ENCODE measurements around the gene LONP2. TPM values are rescaled to one million over a fixed set of nuclear protein-coding genes. Genes with fewer than 3 reads are reported as not detected.

Gene LONP2
- total and polyA plus RNA-seq, 9 of the 15 experiments (the other 6 are each of a cell fraction or from before 2014, with no cell fraction given), result 8.1 to 41.2 (median 25.6) TPM

DNA sequence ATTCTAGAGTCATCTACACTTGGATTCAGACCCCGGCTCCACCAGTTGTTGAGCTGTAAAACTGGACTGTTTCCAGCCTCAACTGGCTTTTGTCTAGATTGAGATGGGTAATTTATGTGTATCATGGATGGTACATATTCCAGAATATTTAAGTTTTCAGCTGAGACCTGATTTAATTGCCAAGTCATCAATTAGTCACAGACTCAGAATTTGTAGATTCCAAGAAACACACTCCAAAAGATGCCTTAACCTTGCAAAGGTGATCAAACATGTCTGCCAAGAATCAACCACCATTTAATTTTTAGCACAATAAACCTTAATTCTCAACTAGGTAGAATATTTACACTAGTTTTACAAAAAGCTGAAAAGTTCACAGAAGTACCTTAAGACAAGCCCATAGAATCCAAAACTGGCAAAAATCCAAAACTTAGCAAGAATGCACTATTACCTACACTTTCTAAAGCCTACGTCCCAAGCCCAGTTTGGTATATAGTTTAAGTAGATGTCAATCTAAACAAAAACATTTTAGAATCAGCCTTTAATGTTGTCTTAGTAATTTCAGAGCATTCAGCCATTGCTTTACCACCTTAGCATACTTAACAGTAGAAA lies 123.4 kb downstream of the LONP2 start (continued):
- TF ChIP-seq, protein P1, sequence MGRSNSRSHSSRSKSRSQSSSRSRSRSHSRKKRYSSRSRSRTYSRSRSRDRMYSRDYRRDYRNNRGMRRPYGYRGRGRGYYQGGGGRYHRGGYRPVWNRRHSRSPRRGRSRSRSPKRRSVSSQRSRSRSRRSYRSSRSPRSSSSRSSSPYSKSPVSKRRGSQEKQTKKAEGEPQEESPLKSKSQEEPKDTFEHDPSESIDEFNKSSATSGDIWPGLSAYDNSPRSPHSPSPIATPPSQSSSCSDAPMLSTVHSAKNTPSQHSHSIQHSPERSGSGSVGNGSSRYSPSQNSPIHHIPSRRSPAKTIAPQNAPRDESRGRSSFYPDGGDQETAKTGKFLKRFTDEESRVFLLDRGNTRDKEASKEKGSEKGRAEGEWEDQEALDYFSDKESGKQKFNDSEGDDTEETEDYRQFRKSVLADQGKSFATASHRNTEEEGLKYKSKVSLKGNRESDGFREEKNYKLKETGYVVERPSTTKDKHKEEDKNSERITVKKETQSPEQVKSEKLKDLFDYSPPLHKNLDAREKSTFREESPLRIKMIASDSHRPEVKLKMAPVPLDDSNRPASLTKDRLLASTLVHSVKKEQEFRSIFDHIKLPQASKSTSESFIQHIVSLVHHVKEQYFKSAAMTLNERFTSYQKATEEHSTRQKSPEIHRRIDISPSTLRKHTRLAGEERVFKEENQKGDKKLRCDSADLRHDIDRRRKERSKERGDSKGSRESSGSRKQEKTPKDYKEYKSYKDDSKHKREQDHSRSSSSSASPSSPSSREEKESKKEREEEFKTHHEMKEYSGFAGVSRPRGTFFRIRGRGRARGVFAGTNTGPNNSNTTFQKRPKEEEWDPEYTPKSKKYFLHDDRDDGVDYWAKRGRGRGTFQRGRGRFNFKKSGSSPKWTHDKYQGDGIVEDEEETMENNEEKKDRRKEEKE (IDR thresholded peaks at IDR 0.05; ENCODE audit: borderline replicate concordance in 1 of 2, control insufficient read depth in 1 of 2, low read depth in 2 of 2, low read length in 1 of 2), result no peak
- TF ChIP-seq SOX6 (IDR thresholded peaks at IDR 0.05) (no peak), NCOA6 (IDR thresholded peaks at IDR 0.05) (no peak), NFIC (IDR thresholded peaks at IDR 0.05) (peak; percentile 82), HDAC6 (IDR thresholded peaks at IDR 0.05; ENCODE audit: low read depth, low read length) (no peak), CREB1 (IDR thresholded peaks at IDR 0.05) (no peak), CREB1 (CRISPR knock-in tag; IDR thresholded peaks at IDR 0.05) (no peak), CBX8 (IDR thresholded peaks at IDR 0.05; ENCODE audit: borderline replicate concordance, extremely low read depth, low read depth, low read length, poor library complexity, severe bottlenecking) (no peak), ZFX (CRISPR knock-in tag; IDR thresholded peaks at IDR 0.05) (no peak), BHLHE40 (IDR thresholded peaks at IDR 0.05; ENCODE audit: low read length) (no peak)
- TF ChIP-seq, protein P2, sequence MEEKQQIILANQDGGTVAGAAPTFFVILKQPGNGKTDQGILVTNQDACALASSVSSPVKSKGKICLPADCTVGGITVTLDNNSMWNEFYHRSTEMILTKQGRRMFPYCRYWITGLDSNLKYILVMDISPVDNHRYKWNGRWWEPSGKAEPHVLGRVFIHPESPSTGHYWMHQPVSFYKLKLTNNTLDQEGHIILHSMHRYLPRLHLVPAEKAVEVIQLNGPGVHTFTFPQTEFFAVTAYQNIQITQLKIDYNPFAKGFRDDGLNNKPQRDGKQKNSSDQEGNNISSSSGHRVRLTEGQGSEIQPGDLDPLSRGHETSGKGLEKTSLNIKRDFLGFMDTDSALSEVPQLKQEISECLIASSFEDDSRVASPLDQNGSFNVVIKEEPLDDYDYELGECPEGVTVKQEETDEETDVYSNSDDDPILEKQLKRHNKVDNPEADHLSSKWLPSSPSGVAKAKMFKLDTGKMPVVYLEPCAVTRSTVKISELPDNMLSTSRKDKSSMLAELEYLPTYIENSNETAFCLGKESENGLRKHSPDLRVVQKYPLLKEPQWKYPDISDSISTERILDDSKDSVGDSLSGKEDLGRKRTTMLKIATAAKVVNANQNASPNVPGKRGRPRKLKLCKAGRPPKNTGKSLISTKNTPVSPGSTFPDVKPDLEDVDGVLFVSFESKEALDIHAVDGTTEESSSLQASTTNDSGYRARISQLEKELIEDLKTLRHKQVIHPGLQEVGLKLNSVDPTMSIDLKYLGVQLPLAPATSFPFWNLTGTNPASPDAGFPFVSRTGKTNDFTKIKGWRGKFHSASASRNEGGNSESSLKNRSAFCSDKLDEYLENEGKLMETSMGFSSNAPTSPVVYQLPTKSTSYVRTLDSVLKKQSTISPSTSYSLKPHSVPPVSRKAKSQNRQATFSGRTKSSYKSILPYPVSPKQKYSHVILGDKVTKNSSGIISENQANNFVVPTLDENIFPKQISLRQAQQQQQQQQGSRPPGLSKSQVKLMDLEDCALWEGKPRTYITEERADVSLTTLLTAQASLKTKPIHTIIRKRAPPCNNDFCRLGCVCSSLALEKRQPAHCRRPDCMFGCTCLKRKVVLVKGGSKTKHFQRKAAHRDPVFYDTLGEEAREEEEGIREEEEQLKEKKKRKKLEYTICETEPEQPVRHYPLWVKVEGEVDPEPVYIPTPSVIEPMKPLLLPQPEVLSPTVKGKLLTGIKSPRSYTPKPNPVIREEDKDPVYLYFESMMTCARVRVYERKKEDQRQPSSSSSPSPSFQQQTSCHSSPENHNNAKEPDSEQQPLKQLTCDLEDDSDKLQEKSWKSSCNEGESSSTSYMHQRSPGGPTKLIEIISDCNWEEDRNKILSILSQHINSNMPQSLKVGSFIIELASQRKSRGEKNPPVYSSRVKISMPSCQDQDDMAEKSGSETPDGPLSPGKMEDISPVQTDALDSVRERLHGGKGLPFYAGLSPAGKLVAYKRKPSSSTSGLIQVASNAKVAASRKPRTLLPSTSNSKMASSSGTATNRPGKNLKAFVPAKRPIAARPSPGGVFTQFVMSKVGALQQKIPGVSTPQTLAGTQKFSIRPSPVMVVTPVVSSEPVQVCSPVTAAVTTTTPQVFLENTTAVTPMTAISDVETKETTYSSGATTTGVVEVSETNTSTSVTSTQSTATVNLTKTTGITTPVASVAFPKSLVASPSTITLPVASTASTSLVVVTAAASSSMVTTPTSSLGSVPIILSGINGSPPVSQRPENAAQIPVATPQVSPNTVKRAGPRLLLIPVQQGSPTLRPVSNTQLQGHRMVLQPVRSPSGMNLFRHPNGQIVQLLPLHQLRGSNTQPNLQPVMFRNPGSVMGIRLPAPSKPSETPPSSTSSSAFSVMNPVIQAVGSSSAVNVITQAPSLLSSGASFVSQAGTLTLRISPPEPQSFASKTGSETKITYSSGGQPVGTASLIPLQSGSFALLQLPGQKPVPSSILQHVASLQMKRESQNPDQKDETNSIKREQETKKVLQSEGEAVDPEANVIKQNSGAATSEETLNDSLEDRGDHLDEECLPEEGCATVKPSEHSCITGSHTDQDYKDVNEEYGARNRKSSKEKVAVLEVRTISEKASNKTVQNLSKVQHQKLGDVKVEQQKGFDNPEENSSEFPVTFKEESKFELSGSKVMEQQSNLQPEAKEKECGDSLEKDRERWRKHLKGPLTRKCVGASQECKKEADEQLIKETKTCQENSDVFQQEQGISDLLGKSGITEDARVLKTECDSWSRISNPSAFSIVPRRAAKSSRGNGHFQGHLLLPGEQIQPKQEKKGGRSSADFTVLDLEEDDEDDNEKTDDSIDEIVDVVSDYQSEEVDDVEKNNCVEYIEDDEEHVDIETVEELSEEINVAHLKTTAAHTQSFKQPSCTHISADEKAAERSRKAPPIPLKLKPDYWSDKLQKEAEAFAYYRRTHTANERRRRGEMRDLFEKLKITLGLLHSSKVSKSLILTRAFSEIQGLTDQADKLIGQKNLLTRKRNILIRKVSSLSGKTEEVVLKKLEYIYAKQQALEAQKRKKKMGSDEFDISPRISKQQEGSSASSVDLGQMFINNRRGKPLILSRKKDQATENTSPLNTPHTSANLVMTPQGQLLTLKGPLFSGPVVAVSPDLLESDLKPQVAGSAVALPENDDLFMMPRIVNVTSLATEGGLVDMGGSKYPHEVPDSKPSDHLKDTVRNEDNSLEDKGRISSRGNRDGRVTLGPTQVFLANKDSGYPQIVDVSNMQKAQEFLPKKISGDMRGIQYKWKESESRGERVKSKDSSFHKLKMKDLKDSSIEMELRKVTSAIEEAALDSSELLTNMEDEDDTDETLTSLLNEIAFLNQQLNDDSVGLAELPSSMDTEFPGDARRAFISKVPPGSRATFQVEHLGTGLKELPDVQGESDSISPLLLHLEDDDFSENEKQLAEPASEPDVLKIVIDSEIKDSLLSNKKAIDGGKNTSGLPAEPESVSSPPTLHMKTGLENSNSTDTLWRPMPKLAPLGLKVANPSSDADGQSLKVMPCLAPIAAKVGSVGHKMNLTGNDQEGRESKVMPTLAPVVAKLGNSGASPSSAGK (IDR thresholded peaks at IDR 0.05), result no peak
